ENCODE data around the gene ELOB.

The ELOB gene

GRCh38 chr16:2779978-2780898 lies 3.2 kb upstream of the ELOB start:
- no peak for DNase-seq

GRCh38 chr16:2779151-2779920 lies 2.3 kb upstream of the ELOB start:
- no peak for DNase-seq

GRCh38 chr16:2778630-2778958 lies 1.5 kb upstream of the ELOB start:
- DNase-seq: no peak

GRCh38 chr16:2777903-2778629 lies 986 bp upstream of the ELOB start:
- DNase-seq: no peak

GRCh38 chr16:2776500-2777139 lies 460 bp downstream of the ELOB start:
- no peak for DNase-seq

- no peak for DNase-seq
Measured at GRCh38 chr16:2775765-2776499, 1.1 kb downstream of the ELOB start.

GRCh38 chr16:2775131-2775716 lies 1.9 kb downstream of the ELOB start:
- no peak for DNase-seq

GRCh38 chr16:2774161-2774891 lies 2.8 kb downstream of the ELOB start:
- DNase-seq: no peak

- no peak for DNase-seq
Measured at GRCh38 chr16:2773188-2773968, 3.7 kb downstream of the ELOB start.

GRCh38 chr16:2771496-2772402 lies 5.3 kb downstream of the ELOB start:
- no peak for DNase-seq

- DNase-seq: no peak
Measured at GRCh38 chr16:2770057-2770951, 6.8 kb downstream of the ELOB start.

GRCh38 chr16:2769675-2770056 lies 7.4 kb downstream of the ELOB start:
- DNase-seq: no peak

- no peak for DNase-seq
Measured at GRCh38 chr16:2769100-2769529, 8.0 kb downstream of the ELOB start.

- DNase-seq: no peak
Measured at GRCh38 chr16:2768403-2769089, 8.5 kb downstream of the ELOB start.

GRCh38 chr16:2767891-2768290 lies 9.2 kb downstream of the ELOB start:
- no peak for DNase-seq

GRCh38 chr16:2767140-2767731 lies 9.8 kb downstream of the ELOB start:
- DNase-seq: no peak
